ENCODE results near the gene PPP2R2C.

- TF ChIP-seq, protein P1, sequence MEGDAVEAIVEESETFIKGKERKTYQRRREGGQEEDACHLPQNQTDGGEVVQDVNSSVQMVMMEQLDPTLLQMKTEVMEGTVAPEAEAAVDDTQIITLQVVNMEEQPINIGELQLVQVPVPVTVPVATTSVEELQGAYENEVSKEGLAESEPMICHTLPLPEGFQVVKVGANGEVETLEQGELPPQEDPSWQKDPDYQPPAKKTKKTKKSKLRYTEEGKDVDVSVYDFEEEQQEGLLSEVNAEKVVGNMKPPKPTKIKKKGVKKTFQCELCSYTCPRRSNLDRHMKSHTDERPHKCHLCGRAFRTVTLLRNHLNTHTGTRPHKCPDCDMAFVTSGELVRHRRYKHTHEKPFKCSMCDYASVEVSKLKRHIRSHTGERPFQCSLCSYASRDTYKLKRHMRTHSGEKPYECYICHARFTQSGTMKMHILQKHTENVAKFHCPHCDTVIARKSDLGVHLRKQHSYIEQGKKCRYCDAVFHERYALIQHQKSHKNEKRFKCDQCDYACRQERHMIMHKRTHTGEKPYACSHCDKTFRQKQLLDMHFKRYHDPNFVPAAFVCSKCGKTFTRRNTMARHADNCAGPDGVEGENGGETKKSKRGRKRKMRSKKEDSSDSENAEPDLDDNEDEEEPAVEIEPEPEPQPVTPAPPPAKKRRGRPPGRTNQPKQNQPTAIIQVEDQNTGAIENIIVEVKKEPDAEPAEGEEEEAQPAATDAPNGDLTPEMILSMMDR (IDR thresholded peaks at IDR 0.05 in 2 of 3, conservative IDR thresholded peaks at IDR 0.05 in 1 of 3; ENCODE audit: borderline replicate concordance in 1 of 3, insufficient read depth in 1 of 3, low read depth in 2 of 3, low read length in 2 of 3): no peak
- TF ChIP-seq POLR2A (IDR thresholded peaks at IDR 0.05; ENCODE audit: borderline replicate concordance, extremely low read depth, insufficient read depth, insufficient read length): no peak
- TF ChIP-seq POLR2AphosphoS5 (IDR thresholded peaks at IDR 0.05; ENCODE audit: low read depth, low read length): no peak
- no peak for TF ChIP-seq ZFX (IDR thresholded peaks at IDR 0.05)
Observed at GRCh38 chr4:6349896-6350603, 122.4 kb downstream of the PPP2R2C start.

All from HCT116 (cell line).